ENCODE measurements around the gene UPK3B. TPM values are rescaled to one million over a fixed set of nuclear protein-coding genes. Genes with fewer than 3 reads are reported as not detected.
"Not testable (repeated sequence)": the region's sequence is repeated elsewhere in the genome, so short reads cannot be mapped to it uniquely, and the experiment has no call there.

Gene UPK3B
- total and polyA plus RNA-seq, 2 donors: 0.33 to 2.1 TPM

GRCh38 chr7:76486618-76487017 is 23.7 kb upstream of the UPK3B start:
- DNase-seq (ENCODE audit: low read depth in 6 of 9, low spot score in 9 of 9); H3K4me3 ChIP-seq (ENCODE audit: low read length in 2 of 2); H3K9me3 ChIP-seq (ENCODE audit: control insufficient read depth in 2 of 2, insufficient read depth in 1 of 2, low read length in 1 of 2); H3K27ac ChIP-seq (ENCODE audit: low read depth in 1 of 2, low read length in 1 of 2); H3K4me1 ChIP-seq (ENCODE audit: control insufficient read depth in 2 of 2, insufficient read depth in 2 of 2, low read length in 2 of 2); H3K27me3 ChIP-seq (ENCODE audit: control insufficient read depth in 2 of 2, insufficient read depth in 1 of 2, low read length in 1 of 2): not testable (repeated sequence)
- 0% methylated on average over 2 of the region's 5 CpGs for whole genome bisulfite sequencing
- H3K36me3 ChIP-seq (ENCODE audit: control insufficient read depth in 2 of 2, insufficient read depth in 2 of 2, low read length in 1 of 2): peaks cover 8 to 14% of the 10 kb centered on the region in 2 donors

DNA sequence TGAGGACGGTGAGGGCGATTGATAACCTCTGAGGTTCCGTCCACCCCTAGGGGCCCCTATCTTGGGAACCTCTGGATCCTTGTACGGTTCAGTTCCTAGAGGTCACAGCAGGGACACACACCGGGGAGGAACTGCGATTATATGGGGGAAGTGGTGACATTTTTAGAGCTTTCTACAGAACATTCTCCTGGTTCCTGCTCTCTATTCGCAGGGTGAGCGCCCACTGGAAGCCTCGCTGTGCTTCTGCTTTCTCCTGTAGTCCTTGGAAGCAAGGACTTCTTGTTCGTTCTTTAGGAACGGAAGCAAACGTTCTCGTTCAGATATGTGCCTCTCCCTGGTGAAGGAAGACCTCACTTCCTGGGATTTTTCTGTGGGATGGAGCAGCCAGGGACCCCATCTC is 22.4 kb upstream of the UPK3B start:
- H3K4me1 ChIP-seq (ENCODE audit: control insufficient read depth in 2 of 2, insufficient read depth in 2 of 2, low read length in 2 of 2); H3K36me3 ChIP-seq (ENCODE audit: control insufficient read depth in 2 of 2, insufficient read depth in 2 of 2, low read length in 1 of 2); DNase-seq (ENCODE audit: low read depth in 6 of 9, low spot score in 9 of 9); H3K27me3 ChIP-seq (ENCODE audit: control insufficient read depth in 2 of 2, insufficient read depth in 1 of 2, low read length in 1 of 2); H3K4me3 ChIP-seq (ENCODE audit: low read length in 2 of 2); H3K9me3 ChIP-seq (ENCODE audit: control insufficient read depth in 2 of 2, insufficient read depth in 1 of 2, low read length in 1 of 2); H3K27ac ChIP-seq (ENCODE audit: low read depth in 1 of 2, low read length in 1 of 2): not testable (repeated sequence)
- 87% methylated on average over 8 of the region's 13 CpGs for WGBS

DNA sequence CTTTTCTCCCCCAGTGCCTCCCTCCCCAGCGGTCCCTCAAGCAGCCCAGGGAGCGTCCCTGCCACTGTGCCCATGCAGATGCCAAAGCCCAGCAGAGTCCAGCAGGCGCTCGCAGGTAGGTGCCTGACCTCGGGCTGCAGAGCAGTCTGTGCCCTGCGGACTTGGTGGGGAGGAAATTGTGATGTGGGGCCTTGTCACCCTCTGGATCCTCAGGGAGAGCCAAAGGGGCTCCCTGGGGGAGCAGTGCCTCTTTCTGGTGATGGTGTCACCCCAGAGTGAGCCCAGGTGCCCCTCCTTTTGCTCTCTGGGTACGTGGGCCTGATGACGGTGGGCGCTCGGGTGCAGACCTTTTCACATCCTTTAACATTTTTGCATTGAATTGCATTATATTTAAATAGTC is 18.2 kb upstream of the UPK3B start:
- DNase-seq (ENCODE audit: low read depth in 6 of 9, low spot score in 9 of 9); H3K4me1 ChIP-seq (ENCODE audit: control insufficient read depth in 2 of 2, insufficient read depth in 2 of 2, low read length in 2 of 2); H3K27ac ChIP-seq (ENCODE audit: low read depth in 1 of 2, low read length in 1 of 2); H3K4me3 ChIP-seq (ENCODE audit: low read length in 2 of 2); H3K36me3 ChIP-seq (ENCODE audit: control insufficient read depth in 2 of 2, insufficient read depth in 2 of 2, low read length in 1 of 2); H3K9me3 ChIP-seq (ENCODE audit: control insufficient read depth in 2 of 2, insufficient read depth in 1 of 2, low read length in 1 of 2); H3K27me3 ChIP-seq (ENCODE audit: control insufficient read depth in 2 of 2, insufficient read depth in 1 of 2, low read length in 1 of 2): not testable (repeated sequence)
- WGBS: 100% methylated on average over 5 of the region's 10 CpGs

GRCh38 chr7:76495717-76496116 is 14.6 kb upstream of the UPK3B start:
- not testable (repeated sequence) for H3K4me1 ChIP-seq (ENCODE audit: control insufficient read depth in 2 of 2, insufficient read depth in 2 of 2, low read length in 2 of 2); H3K27ac ChIP-seq (ENCODE audit: low read depth in 1 of 2, low read length in 1 of 2); H3K4me3 ChIP-seq (ENCODE audit: low read length in 2 of 2); H3K27me3 ChIP-seq (ENCODE audit: control insufficient read depth in 2 of 2, insufficient read depth in 1 of 2, low read length in 1 of 2); H3K9me3 ChIP-seq (ENCODE audit: control insufficient read depth in 2 of 2, insufficient read depth in 1 of 2, low read length in 1 of 2); H3K36me3 ChIP-seq (ENCODE audit: control insufficient read depth in 2 of 2, insufficient read depth in 2 of 2, low read length in 1 of 2); DNase-seq (ENCODE audit: low read depth in 6 of 9, low spot score in 9 of 9)
- 96% methylated on average over 16 of the region's 16 CpGs for WGBS

DNA sequence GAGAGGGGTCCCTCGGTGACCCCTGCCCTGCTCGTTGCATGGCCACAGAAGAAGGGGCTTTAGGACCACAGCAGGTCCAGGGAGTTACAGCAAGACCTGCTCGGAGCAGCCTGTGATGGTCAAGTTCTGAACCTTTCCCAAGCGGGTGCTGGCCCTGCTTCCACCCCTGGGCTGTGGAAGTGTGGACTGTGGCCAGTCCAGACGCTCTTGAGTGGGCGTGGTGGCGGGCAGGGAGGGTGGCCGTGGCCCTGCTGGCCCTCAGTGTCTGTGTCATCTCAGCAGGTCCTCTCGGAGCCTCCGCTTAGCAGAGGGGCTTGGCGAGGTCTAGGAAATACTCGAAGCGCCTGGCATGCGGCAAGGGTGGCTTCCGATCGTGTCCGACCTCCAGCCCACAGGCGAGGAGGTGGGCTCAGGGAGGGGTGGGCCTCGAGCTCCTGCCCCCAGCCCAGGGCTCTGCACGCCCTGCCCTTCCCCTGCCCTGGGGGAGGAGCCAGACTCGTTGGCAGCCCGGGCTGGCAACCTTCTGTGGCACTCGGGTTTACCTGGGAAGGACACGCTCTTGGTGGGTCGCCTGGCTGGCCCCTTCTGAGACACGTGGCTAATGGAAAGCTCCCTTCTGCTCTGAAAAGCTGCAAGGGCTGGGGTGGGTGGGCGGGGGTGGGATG is 12.3 kb upstream of the UPK3B start:
- H3K4me3 ChIP-seq (ENCODE audit: low read length in 2 of 2); DNase-seq (ENCODE audit: low read depth in 6 of 9, low spot score in 9 of 9); H3K27me3 ChIP-seq (ENCODE audit: control insufficient read depth in 2 of 2, insufficient read depth in 1 of 2, low read length in 1 of 2); H3K4me1 ChIP-seq (ENCODE audit: control insufficient read depth in 2 of 2, insufficient read depth in 2 of 2, low read length in 2 of 2); H3K27ac ChIP-seq (ENCODE audit: low read depth in 1 of 2, low read length in 1 of 2); H3K9me3 ChIP-seq (ENCODE audit: control insufficient read depth in 2 of 2, insufficient read depth in 1 of 2, low read length in 1 of 2): not testable (repeated sequence)
- peaks cover 7 to 19% of the 10 kb centered on the region in 2 donors for H3K36me3 ChIP-seq (ENCODE audit: control insufficient read depth in 2 of 2, insufficient read depth in 2 of 2, low read length in 1 of 2)
- WGBS: 96% methylated on average over 13 of the region's 27 CpGs

- H3K27ac ChIP-seq (ENCODE audit: low read depth in 1 of 2, low read length in 1 of 2); H3K9me3 ChIP-seq (ENCODE audit: control insufficient read depth in 2 of 2, insufficient read depth in 1 of 2, low read length in 1 of 2); DNase-seq (ENCODE audit: low read depth in 6 of 9, low spot score in 9 of 9); H3K4me3 ChIP-seq (ENCODE audit: low read length in 2 of 2); H3K27me3 ChIP-seq (ENCODE audit: control insufficient read depth in 2 of 2, insufficient read depth in 1 of 2, low read length in 1 of 2); H3K4me1 ChIP-seq (ENCODE audit: control insufficient read depth in 2 of 2, insufficient read depth in 2 of 2, low read length in 2 of 2): not testable (repeated sequence)
- peaks cover 8 to 19% of the 10 kb centered on the region in 2 donors for H3K36me3 ChIP-seq (ENCODE audit: control insufficient read depth in 2 of 2, insufficient read depth in 2 of 2, low read length in 1 of 2)
- 96% methylated on average over 7 of the region's 10 CpGs for whole genome bisulfite sequencing
These were observed 11.7 kb upstream of the UPK3B start for GRCh38 chr7:76498583-76499200.

DNA sequence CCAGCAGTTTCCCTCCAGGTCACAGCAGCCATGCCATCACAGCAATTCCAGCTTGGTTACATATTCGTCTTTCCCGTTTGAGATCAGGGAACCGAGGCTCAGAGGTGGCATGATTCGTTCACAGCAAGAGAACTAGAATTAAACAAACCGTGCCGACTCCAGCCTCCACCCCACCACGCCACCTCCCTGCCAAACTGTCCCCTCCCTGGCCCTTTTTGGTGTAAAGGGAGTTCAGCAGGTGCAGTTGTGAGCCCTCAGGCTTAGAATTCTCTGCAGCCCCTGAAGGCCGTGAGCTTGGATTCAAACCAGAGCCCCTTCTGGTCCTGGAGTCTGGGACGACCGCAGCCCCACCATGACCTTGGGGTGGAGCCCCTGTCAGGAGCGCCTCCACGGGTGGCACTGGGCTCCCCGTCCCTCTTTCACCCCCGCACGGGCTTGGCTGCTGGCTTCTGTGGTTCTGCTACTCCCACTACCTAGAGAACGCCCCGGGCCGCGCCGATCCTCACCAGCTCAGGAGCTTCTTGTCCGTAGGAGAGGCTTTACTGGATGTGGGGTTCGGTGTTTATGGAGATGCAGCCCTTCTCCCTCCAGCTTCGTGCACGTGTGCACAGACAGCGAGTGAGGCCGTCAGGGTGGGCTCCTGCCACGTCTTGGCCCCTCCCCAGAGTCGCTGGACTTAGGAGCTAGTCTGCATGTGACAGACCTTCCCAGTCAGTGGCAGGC is 11.0 kb upstream of the UPK3B start:
- not testable (repeated sequence) for DNase-seq (ENCODE audit: low read depth in 6 of 9, low spot score in 9 of 9); H3K4me3 ChIP-seq (ENCODE audit: low read length in 2 of 2); H3K4me1 ChIP-seq (ENCODE audit: control insufficient read depth in 2 of 2, insufficient read depth in 2 of 2, low read length in 2 of 2); H3K27me3 ChIP-seq (ENCODE audit: control insufficient read depth in 2 of 2, insufficient read depth in 1 of 2, low read length in 1 of 2); H3K27ac ChIP-seq (ENCODE audit: low read depth in 1 of 2, low read length in 1 of 2); H3K9me3 ChIP-seq (ENCODE audit: control insufficient read depth in 2 of 2, insufficient read depth in 1 of 2, low read length in 1 of 2)
- peaks cover 8 to 19% of the 10 kb centered on the region in 2 donors for H3K36me3 ChIP-seq (ENCODE audit: control insufficient read depth in 2 of 2, insufficient read depth in 2 of 2, low read length in 1 of 2)
- 86% methylated on average over 16 of the region's 28 CpGs for WGBS

- WGBS: 50% methylated on average over 8 of the region's 19 CpGs
- not testable (repeated sequence) for DNase-seq (ENCODE audit: low read depth in 6 of 9, low spot score in 9 of 9)
These were observed 10.5 kb upstream of the UPK3B start for GRCh38 chr7:76499924-76500241.

DNA sequence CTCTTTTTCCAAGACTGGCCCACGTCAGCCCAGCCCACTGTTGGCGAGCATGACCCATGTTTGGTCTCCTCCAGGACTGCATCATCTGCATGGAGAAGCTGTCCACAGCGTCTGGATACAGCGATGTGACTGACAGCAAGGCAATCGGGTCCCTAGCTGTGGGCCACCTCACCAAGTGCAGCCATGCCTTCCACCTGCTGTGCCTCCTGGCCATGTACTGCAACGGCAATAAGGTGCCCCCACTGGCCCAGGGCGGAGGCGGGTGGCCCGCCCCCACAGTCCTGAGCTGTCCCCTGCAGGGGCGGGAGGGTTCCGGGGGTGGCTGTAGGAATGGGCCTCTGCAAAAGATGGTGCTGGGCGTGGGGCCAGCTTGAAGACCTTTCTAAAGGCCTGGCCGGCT is 8.1 kb upstream of the UPK3B start:
- not testable (repeated sequence) for H3K27me3 ChIP-seq (ENCODE audit: control insufficient read depth in 2 of 2, insufficient read depth in 1 of 2, low read length in 1 of 2); H3K4me1 ChIP-seq (ENCODE audit: control insufficient read depth in 2 of 2, insufficient read depth in 2 of 2, low read length in 2 of 2); DNase-seq (ENCODE audit: low read depth in 6 of 9, low spot score in 9 of 9); H3K9me3 ChIP-seq (ENCODE audit: control insufficient read depth in 2 of 2, insufficient read depth in 1 of 2, low read length in 1 of 2); H3K27ac ChIP-seq (ENCODE audit: low read depth in 1 of 2, low read length in 1 of 2); H3K4me3 ChIP-seq (ENCODE audit: low read length in 2 of 2)
- peaks cover 22 to 37% of the 10 kb centered on the region in 2 donors for H3K36me3 ChIP-seq (ENCODE audit: control insufficient read depth in 2 of 2, insufficient read depth in 2 of 2, low read length in 1 of 2)
- WGBS: 94% methylated on average over 13 of the region's 13 CpGs

More at GRCh38 chr7:76499924-76500241, 10.5 kb upstream of the UPK3B start:
- not testable (repeated sequence) for H3K4me1 ChIP-seq (ENCODE audit: control insufficient read depth in 2 of 2, insufficient read depth in 2 of 2, low read length in 2 of 2); H3K4me3 ChIP-seq (ENCODE audit: low read length in 2 of 2); H3K9me3 ChIP-seq (ENCODE audit: control insufficient read depth in 2 of 2, insufficient read depth in 1 of 2, low read length in 1 of 2); H3K27ac ChIP-seq (ENCODE audit: low read depth in 1 of 2, low read length in 1 of 2); H3K27me3 ChIP-seq (ENCODE audit: control insufficient read depth in 2 of 2, insufficient read depth in 1 of 2, low read length in 1 of 2)
- peaks cover 8 to 24% of the 10 kb centered on the region in 2 donors for H3K36me3 ChIP-seq (ENCODE audit: control insufficient read depth in 2 of 2, insufficient read depth in 2 of 2, low read length in 1 of 2)
